A549 treated with ZK216348 at 1 μM for 4 hours (cell line): Measurements from ENCODE around the gene SDCCAG8. TPM values are rescaled to one million over a fixed set of nuclear protein-coding genes. Genes with fewer than 3 reads are reported as not detected.

Experiments
- total RNA-seq: library from RNA; stranded (reverse); fragments of 200-300 nt; extraction: Qiagen RNA extraction; gene quantifications from 5 replicates; pipeline ENCODE4 v1.2.3, GENCODE V29; 2022; ENCODE audit warnings: low read depth

SDCCAG8 gene
- total RNA-seq = 35.3 to 51.1 TPM (median 47.2 TPM) in 5 replicates

GRCh38 chr1:243255791-243256512 lies at the start of gene SDCCAG8:
Gene SDCCAG8 (plus strand): TSS chr1:243256041. CDS start chr1:243256174, 133 bp downstream.

GRCh38 chr1:243254927-243255790 lies 682 bp upstream of the SDCCAG8 start, which contains the start of gene CEP170:
Gene CEP170 (minus strand): TSS chr1:243255281. CDS start chr1:243225280, 30,001 bp downstream.

Other genes with a start within 250 kb of the SDCCAG8 start
- 24.8 to 46.1 TPM (median 31.2 TPM) in 5 replicates for gene CEP170, start 760 bp upstream of the SDCCAG8 start, total RNA-seq